ENCODE measurements around the gene MAOA.

GRCh38 chrX:43785930-43786591 is 130.0 kb downstream of the MAOA start:
- TF ChIP-seq EZH2phosphoT487 (conservative IDR thresholded peaks at IDR 0.05; ENCODE audit: low read length), result no peak
- no peak for TF ChIP-seq CTCF (IDR thresholded peaks at IDR 0.05; ENCODE audit: insufficient read depth, low read length, poor library complexity, severe bottlenecking)
